ENCODE results near the gene ATP5F1D. TPM values are rescaled to one million over a fixed set of nuclear protein-coding genes. Genes with fewer than 3 reads are reported as not detected.

ATP5F1D gene
- total RNA-seq, 6 donors from 2014 or later, result 56.0 to 187 (median 113) TPM

- Histone ChIP-seq H3K36me3 (peaks cover 32 to 53% (median 44%) of the 10 kb centered on the region in 4 donors), H3K27ac (peak overlapping the region; percentile 45 to 99 (median 74)), H3K4me3 (peak overlapping the region in 1 of 4 donors; percentile 89), H3K9me3 (no peaks in the 10 kb centered on the region), H3K27me3 (no peaks in the 10 kb centered on the region), H3K4me1 (peaks cover 72 to 86% (median 75%) of the 10 kb centered on the region in 4 donors)
- DNase-seq (peak in 1 of 2 donors; percentile 33), ATAC-seq (ENCODE audit: low FRiP score in 2 of 2) (no peak)
- TF ChIP-seq CTCF (IDR thresholded peaks at IDR 0.05) (no peak), POLR2AphosphoS5 (IDR thresholded peaks at IDR 0.05) (no peak), EP300 (IDR thresholded peaks at IDR 0.05) (no peak), POLR2A (IDR thresholded peaks at IDR 0.05) (no peak)
- WGBS, 2 donors, result 66 to 67% methylated on average over 32 to 33 of the region's 33 CpGs
These were observed 31.1 kb downstream of the ATP5F1D start for GRCh38 chr19:1272423-1273262.

GRCh38 chr19:1273263-1274041 lies 31.9 kb downstream of the ATP5F1D start:
- ATAC-seq (ENCODE audit: low FRiP score in 2 of 2) (no peak), DNase-seq (peak; percentile 55 to 75)
- no peak overlapping the region for H3K4me3 ChIP-seq
- WGBS, 2 donors, result 81 to 85% methylated on average over 19 to 25 of the region's 25 CpGs
- H3K4me1 ChIP-seq, result peaks cover 64 to 78% (median 67%) of the 10 kb centered on the region in 4 donors
- TF ChIP-seq POLR2A (IDR thresholded peaks at IDR 0.05), result peak in 1 of 4 donors; percentile 10
- TF ChIP-seq EP300 (IDR thresholded peaks at IDR 0.05), result no peak
- no peaks in the 10 kb centered on the region for H3K27me3 ChIP-seq
- H3K9me3 ChIP-seq, result no peaks in the 10 kb centered on the region
- peaks cover 32 to 57% (median 44%) of the 10 kb centered on the region in 4 donors for H3K36me3 ChIP-seq
- peak overlapping the region; percentile 45 to 99 (median 94) for H3K27ac ChIP-seq

- peaks cover 37 to 65% (median 50%) of the 10 kb centered on the region in 4 donors for H3K36me3 ChIP-seq
- DNase-seq, result peak in 1 of 2 donors; percentile 87
- peak overlapping the region in 3 of 4 donors; percentile 60 to 69 (median 69) for H3K4me3 ChIP-seq
These were observed 32.7 kb downstream of the ATP5F1D start for GRCh38 chr19:1274081-1274851.

GRCh38 chr19:1274852-1275259 lies 33.3 kb downstream of the ATP5F1D start:
- Histone ChIP-seq H3K9me3 (no peaks in the 10 kb centered on the region), H3K4me3 (peak overlapping the region in 3 of 4 donors; percentile 60 to 69 (median 69)), H3K27ac (peak overlapping the region; percentile 92 to 99 (median 97)), H3K4me1 (peaks cover 61 to 71% (median 62%) of the 10 kb centered on the region in 4 donors), H3K36me3 (peaks cover 37 to 68% (median 53%) of the 10 kb centered on the region in 4 donors), H3K27me3 (no peaks in the 10 kb centered on the region)
- WGBS, 2 donors, result 45 to 89% methylated on average over 5 to 35 of the region's 44 CpGs
- peak in 1 of 2 donors; percentile 0 for ATAC-seq (ENCODE audit: low FRiP score in 2 of 2)
- TF ChIP-seq CTCF (IDR thresholded peaks at IDR 0.05), result no peak
- DNase-seq, result no peak

More at GRCh38 chr19:1274081-1274851, 32.7 kb downstream of the ATP5F1D start:
- Histone ChIP-seq H3K4me1 (peaks cover 61 to 73% (median 62%) of the 10 kb centered on the region in 4 donors), H3K9me3 (no peaks in the 10 kb centered on the region), H3K27ac (peak overlapping the region; percentile 92 to 99 (median 97)), H3K27me3 (no peaks in the 10 kb centered on the region)
- 83 to 87% methylated on average over 45 of the region's 46 CpGs for WGBS, 2 donors
- no peak for ATAC-seq (ENCODE audit: low FRiP score in 2 of 2)
- TF ChIP-seq EP300 (IDR thresholded peaks at IDR 0.05) (no peak), CTCF (IDR thresholded peaks at IDR 0.05) (no peak), POLR2A (IDR thresholded peaks at IDR 0.05) (no peak), POLR2AphosphoS5 (IDR thresholded peaks at IDR 0.05) (no peak)

Measured in upper lobe of left lung (tissue), 6 donors.